ENCODE measurements around the gene GTF3A. TPM values are rescaled to one million over a fixed set of nuclear protein-coding genes. Genes with fewer than 3 reads are reported as not detected.

The GTF3A gene
- total and polyA plus RNA-seq, 2 donors (not counting 3 experiments of a cell fraction or from before 2014, with no cell fraction given), result 37.9 to 73.3 TPM

DNA sequence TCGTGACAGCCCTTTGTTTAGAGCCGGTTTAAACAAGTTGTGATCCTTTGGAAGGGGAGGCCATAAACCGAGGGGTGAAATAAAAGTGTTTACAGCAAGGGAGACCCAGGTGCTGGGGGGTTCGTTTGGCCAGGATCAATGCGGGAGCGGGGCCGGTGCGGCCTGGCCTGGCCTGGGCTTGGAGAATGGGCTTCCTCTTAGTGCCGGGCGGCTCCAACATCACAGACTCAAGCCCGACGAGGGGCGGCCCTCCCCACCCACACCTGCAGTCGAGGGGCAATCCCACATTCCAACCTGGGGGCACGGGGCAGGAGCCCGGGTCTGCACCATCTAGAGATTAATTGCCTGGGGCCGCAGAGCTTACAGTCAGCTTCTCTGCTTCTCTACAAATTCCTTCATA is 42.8 kb upstream of the GTF3A start:
- CTCF ChIA-PET, result no interaction called here
- BruUV-seq (replicated peaks), result no TSS peak
- Histone ChIP-seq H2AFZ (ENCODE audit: low read depth, low read length) (no peak overlapping the region), H3K4me2 (ENCODE audit: insufficient read depth, low read length) (no peak overlapping the region), H3K27ac (ENCODE audit: insufficient read depth, low read depth, low read length) (no peak overlapping the region), H3K27me3 (ENCODE audit: control insufficient read depth in 2 of 2, insufficient read depth in 2 of 2, low read length in 2 of 2) (peaks cover 8 to 12% of the 10 kb centered on the region in 2 experiments), H3K9me3 (replicated peaks; ENCODE audit: control insufficient read depth, insufficient read depth, low read length) (no peaks in the 10 kb centered on the region), H4K20me1 (replicated peaks; ENCODE audit: control insufficient read depth, extremely low read depth, insufficient read depth, low read length) (no peaks in the 10 kb centered on the region), H3K9ac (replicated peaks; ENCODE audit: extremely low read depth, insufficient read depth, low read length) (no peak overlapping the region), H3K4me3 (replicated peaks in 1 of 3; ENCODE audit: insufficient read depth in 1 of 3, low read depth in 1 of 3, low read length in 3 of 3) (no peak overlapping the region), H3K79me2 (ENCODE audit: control insufficient read depth, insufficient read depth, low read length) (no peaks in the 10 kb centered on the region), H3K36me3 (ENCODE audit: control insufficient read depth in 2 of 2, extremely low read depth in 1 of 2, insufficient read depth in 2 of 2, low read length in 2 of 2) (no peaks in the 10 kb centered on the region), H3K4me1 (ENCODE audit: control insufficient read depth, extremely low read depth, insufficient read depth, low read length) (no peaks in the 10 kb centered on the region), H3K9me1 (replicated peaks; ENCODE audit: control insufficient read depth, extremely low read depth, insufficient read depth, low read length) (no peaks in the 10 kb centered on the region)
- POLR2A ChIA-PET, result no interaction called here
- intact Hi-C loops (cut with micrococcal nuclease), result loop anchor here (5.0 kb wide), 1 partner anchor 101 kb away; no protein-coding TSS in a partner anchor
- DNase-seq (ENCODE audit: low read depth, low spot score) (no peak), FAIRE-seq (no peak)
- dilution Hi-C loops (cut with MboI; ENCODE audit: extremely low pct_ligation_motif_present, low sequenced_read_pairs), result no loop called here
- TF ChIP-seq EZH2 (IDR thresholded peaks at IDR 0.05; ENCODE audit: borderline replicate concordance, low read depth, low read length, severe bottlenecking), result no peak
- no peak for TF ChIP-seq FOS (IDR thresholded peaks at IDR 0.05; ENCODE audit: borderline replicate concordance, insufficient read depth, low read length)

DNA sequence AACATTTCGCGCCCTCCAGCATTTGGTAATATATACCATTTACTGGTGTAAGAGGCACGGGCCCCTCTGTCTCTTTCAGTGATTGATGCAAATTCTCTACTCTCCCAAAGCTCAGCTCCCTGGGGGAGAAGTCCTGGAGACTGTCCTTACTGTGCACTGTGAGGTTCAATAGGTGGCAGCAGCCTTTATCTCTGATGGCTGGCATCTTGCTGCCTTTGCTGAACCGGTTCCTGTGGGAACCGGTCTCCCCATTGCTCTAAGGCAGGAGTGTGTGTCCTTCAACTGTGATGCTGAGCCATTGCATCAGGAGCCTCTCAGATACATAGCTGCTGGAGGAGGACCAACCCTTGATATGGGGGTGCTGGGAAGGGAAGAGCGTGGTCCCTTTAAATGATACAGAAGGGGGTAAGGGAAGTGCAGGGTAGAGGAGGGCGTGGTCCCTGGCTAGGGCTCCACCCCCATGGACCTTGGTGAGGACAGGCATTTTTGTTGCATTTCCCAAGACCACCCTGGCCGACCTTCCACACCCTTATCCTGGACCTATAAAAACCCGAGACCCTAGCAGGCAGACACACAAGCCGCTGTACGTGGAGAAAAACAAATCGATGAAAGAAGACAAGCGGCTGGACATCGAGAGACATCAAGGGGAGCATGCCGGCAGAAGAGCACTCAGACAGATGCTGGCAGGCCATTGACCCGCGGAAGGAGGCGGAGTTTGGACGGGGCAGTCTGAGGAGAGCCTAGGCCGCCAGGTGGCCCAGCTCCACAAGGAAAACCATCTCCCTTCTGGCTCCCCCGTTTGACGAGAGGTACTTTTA is 41.1 kb upstream of the GTF3A start:
- H3K4me1 ChIP-seq (ENCODE audit: control insufficient read depth, extremely low read depth, insufficient read depth, low read length), result no peaks in the 10 kb centered on the region
- H4K20me1 ChIP-seq (replicated peaks; ENCODE audit: control insufficient read depth, extremely low read depth, insufficient read depth, low read length), result no peaks in the 10 kb centered on the region
- H2AFZ ChIP-seq (ENCODE audit: low read depth, low read length), result no peak overlapping the region
- no peaks in the 10 kb centered on the region for H3K36me3 ChIP-seq (ENCODE audit: control insufficient read depth in 2 of 2, extremely low read depth in 1 of 2, insufficient read depth in 2 of 2, low read length in 2 of 2)
- no peak for DNase-seq (ENCODE audit: low read depth, low spot score)
- no peaks in the 10 kb centered on the region for H3K9me1 ChIP-seq (replicated peaks; ENCODE audit: control insufficient read depth, extremely low read depth, insufficient read depth, low read length)
- FAIRE-seq, result no peak
- no peak overlapping the region for H3K4me3 ChIP-seq (replicated peaks in 1 of 3; ENCODE audit: insufficient read depth in 1 of 3, low read depth in 1 of 3, low read length in 3 of 3)
- dilution Hi-C loops (cut with MboI; ENCODE audit: extremely low pct_ligation_motif_present, low sequenced_read_pairs) (no loop called here), intact Hi-C loops (cut with micrococcal nuclease) (loop anchor here (5.0 kb wide), 1 partner anchor 99 kb away; no protein-coding TSS in a partner anchor)
- ChIA-PET CTCF (interaction anchor here (1.7 to 1.9 kb wide), 2 partner anchors 8 to 21 kb away, joined by 4 to 5 read pairs; no protein-coding TSS in a partner anchor), POLR2A (no interaction called here)
- no peak for TF ChIP-seq GATA2 (IDR thresholded peaks at IDR 0.05; ENCODE audit: insufficient read depth, insufficient read length, low read depth, low read length)
- TF ChIP-seq POLR2A (IDR thresholded peaks at IDR 0.05; ENCODE audit: low read depth, low read length), result no peak
- peaks cover 9 to 10% of the 10 kb centered on the region in 2 experiments for H3K27me3 ChIP-seq (ENCODE audit: control insufficient read depth in 2 of 2, insufficient read depth in 2 of 2, low read length in 2 of 2)
- no peaks in the 10 kb centered on the region for H3K9me3 ChIP-seq (replicated peaks; ENCODE audit: control insufficient read depth, insufficient read depth, low read length)
- H3K27ac ChIP-seq (ENCODE audit: insufficient read depth, low read depth, low read length), result no peak overlapping the region
- H3K9ac ChIP-seq (replicated peaks; ENCODE audit: extremely low read depth, insufficient read depth, low read length), result no peak overlapping the region
- H3K79me2 ChIP-seq (ENCODE audit: control insufficient read depth, insufficient read depth, low read length), result no peaks in the 10 kb centered on the region
- no TSS peak for BruUV-seq (replicated peaks)
- H3K4me2 ChIP-seq (ENCODE audit: insufficient read depth, low read length), result no peak overlapping the region
